GM19043 (cell line): Measurements from ENCODE around the gene CACNA1B.
"Not testable (repeated sequence)": the region's sequence is repeated elsewhere in the genome, so short reads cannot be mapped to it uniquely, and the experiment has no call there.

Experiments
- ATAC-seq: cut with Tn5 transposase; IDR thresholded peaks from one replicate; pipeline ENCODE4 v1.9.1; 2021; ENCODE audit warnings: low read depth; ENCODE audit not compliant: unreplicated experiment

The CACNA1B gene

GRCh38 chr9:138105561-138106505 lies 228.3 kb downstream of the CACNA1B start:
- ATAC-seq: no peak

- not testable (repeated sequence) for ATAC-seq
Observed at GRCh38 chr9:138107039-138107438, 229.5 kb downstream of the CACNA1B start.

DNA sequence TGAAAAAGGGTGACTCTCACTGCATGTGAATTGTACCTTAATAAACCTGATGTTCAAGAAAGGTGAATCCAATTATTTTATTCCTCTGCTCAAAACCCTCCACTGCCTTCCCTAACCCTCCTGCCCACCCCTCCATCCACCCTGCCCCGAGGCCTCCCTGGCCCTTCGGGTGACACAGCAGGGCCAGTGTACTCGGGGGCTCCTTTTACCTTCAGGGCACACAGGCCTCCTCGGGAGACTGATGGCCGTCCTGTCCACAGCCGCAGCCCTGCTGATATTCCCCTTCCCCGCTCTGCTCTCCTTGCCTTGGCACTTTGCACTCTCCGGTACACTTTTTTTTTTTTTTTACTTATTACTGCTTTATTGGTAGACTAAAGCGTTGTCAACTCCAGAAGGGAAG lies 234.0 kb downstream of the CACNA1B start:
- ATAC-seq: no peak

- ATAC-seq: no peak
Observed at GRCh38 chr9:138112090-138112748, 234.6 kb downstream of the CACNA1B start.

DNA sequence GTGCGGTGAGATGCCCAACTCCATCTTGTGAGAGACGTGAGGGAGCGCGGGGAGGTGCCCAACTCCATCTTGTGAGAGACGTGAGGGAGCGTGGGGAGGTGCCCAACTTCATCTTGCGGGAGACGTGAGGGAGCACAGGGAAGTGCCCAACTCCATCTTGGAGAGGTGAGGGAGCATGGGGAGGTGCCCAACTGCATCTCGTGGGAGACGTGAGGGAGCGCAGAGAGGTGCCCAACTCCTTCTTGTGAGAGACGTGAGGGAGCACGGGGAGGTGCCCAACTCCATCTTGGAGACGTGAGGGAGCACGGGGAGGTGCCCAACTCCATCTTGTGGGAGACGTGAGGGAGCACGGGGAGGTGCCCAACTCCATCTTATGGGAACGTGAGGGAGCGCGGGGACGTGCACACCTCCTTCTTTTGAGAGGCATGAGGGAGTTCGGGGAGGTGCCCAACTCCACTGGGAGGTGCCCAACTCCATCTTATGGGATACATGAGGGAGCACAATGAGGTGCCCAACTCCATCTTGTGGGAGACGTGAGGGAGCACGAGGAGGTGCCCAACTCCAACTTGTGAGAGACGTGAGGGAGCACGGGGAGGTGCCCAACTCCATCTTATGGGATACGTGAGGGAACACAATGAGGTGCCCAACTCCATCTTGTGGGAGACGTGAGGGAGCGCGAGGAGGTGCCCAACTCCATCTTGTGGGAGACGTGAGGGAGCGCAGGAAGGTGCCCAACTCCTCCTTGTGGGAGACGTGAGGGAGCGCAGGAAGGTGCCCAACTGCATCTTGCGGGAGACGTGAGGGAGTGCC lies 235.4 kb downstream of the CACNA1B start:
- no peak for ATAC-seq

GRCh38 chr9:138113701-138114325 lies 236.2 kb downstream of the CACNA1B start:
- not testable (repeated sequence) for ATAC-seq

DNA sequence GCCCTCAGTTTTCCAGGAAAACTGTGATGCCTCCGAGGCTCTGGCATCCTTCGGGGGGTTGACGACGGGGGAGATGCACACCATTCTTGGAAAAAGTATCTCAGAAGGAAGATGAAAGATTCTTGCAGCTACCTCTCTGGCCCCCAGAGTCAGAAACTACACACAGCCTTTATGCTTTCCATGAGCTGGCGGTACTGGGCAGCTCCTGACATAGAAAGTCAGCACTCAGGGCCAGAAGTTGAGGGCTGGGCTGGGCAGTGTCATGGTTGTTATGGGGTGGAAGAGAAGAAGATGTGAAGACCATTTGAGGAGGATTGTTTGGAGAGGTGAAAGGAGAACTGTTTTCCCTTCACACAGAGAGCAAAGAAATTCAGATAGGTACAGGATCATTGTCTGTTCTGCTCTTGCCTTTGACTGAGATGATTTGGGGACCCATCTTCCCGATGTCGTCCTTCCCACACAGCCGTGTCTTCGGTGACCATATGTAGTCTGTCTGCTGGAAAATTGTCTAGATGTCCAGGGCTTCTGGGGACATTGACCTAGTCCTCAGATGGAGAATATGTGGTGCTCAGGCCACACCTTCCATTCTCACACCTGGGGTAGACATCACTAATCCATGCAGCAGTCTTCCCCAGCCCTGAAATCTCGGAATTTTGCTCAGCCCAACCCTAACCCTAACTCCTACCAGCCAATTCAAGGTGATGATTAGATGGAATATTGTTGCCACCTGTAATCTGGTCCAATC lies 237.1 kb downstream of the CACNA1B start:
- no peak for ATAC-seq

GRCh38 chr9:138115506-138115905 lies 237.9 kb downstream of the CACNA1B start:
- no peak for ATAC-seq

GRCh38 chr9:138116521-138116920 lies 238.9 kb downstream of the CACNA1B start:
- no peak for ATAC-seq

DNA sequence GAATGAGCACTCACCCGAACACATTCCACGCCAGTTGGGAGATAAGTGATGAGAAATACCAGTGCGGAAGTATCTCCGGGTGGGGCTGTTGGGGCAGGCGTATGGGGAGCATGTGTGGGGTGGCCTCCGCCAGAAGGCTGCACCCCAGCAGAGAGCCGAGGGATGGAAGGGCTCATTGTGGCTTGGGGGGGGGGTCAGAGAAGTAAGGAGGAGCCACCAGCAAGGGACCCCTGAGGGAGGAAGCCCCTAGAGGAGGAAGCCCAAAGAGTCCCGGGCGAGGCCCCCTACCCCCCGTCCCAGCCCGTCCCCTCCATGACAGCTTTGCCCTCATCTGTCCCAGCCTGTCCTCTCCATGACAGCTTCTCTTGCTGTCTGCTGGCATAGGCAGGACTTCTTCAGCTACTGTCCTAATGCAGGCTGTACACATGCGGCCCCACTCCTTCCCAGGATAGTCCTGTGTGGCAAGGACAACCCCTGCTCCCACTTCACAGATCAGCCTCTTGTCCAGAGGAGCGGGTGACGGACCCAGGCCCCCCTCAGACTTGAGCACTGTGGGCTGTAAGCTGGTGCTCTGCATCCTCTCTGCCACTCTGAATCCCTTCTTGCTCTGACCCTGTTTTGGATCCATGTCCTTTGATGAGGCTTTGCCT lies 239.6 kb downstream of the CACNA1B start:
- ATAC-seq: no peak

GRCh38 chr9:138117836-138118235 lies 240.3 kb downstream of the CACNA1B start:
- ATAC-seq: no peak

- ATAC-seq: no peak
Observed at GRCh38 chr9:138118601-138119071, 241.1 kb downstream of the CACNA1B start.

DNA sequence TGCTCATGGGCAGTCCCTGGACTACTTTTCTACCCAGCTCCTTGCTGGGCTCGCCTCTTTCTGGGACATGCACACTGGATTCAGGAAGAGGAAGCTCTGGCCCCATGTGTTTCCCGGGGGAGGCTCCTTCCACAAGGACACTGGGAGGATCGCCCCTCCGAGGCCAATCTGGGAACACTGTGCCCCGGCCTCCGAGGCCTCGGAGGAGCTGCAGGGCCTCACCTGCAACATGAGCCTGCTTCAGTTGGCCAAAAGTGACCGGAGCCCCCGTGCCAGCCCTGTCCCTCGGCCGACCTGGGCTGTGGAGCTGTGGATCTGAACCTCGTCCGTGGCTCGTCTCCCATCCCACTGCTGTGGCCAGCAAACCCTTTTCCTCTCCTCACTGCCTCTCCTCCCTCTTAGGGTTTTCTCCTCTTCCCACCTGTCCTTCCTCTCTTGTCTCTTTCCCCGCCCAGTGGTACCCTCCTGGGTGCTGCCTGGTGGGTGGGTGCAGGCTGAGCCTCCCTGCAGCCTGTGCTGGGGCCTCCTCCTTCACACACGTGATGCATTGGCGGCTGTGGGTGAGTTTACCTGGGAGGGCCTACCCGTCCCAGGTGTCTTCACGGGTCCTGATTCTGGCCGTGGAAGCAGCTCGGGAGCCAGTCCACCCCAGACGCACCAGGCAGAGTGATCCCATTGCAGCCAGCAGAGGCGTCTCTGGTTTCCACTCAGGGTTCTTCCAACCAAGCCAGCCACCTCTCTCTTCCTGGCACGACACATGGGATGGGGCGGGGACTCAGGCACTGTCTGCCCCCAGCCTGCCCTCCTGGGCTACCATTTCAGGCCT lies 241.8 kb downstream of the CACNA1B start:
- ATAC-seq: no peak

DNA sequence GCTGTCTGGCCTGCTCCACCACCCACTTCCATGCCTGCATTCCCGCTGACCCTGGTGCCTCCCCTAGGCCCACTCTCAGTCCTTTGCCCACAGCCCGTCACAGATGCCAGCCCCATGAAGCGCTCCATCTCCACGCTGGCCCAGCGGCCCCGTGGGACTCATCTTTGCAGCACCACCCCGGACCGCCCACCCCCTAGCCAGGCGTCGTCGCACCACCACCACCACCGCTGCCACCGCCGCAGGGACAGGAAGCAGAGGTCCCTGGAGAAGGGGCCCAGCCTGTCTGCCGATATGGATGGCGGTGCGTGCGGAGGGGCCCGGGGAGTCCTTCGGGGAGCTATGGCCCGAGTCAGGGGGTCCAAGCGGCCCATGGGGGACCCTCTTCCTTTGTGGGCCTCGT lies 242.5 kb downstream of the CACNA1B start:
- no peak for ATAC-seq

DNA sequence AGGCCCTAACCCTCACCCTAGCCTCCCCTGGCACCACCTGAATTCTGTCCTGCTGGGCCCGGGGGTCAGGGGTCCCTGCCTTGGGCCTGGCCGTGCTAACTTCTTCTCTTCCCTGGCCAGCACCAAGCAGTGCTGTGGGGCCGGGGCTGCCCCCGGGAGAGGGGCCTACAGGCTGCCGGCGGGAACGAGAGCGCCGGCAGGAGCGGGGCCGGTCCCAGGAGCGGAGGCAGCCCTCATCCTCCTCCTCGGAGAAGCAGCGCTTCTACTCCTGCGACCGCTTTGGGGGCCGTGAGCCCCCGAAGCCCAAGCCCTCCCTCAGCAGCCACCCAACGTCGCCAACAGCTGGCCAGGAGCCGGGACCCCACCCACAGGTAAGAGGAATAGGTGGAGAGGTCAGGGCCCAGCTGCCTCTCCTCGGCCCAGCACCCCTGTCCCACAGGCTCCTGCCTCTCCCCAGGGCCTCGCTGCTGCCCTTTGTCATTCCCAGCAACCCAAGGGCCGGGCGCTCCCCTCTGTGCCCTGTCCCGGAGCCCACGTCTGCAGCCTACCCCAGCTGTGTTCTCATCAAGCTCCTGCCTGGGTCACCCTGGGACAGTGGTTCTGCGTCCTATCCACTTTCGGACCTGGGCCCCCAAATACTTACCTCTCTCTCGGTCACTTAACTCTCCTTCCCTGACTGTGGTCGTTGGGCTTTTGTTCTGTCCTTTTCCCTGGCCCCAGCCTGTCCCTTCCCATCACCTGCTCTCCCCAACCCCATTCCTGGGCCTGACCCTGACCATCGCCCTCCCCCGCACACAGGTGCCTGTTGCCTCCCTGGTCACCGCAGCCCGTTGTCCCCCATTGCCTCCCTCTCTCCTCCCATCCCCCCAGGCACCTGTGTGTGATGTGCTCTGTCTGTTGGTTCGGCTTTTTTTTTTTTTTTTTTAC lies 243.2 kb downstream of the CACNA1B start:
- ATAC-seq: no peak

DNA sequence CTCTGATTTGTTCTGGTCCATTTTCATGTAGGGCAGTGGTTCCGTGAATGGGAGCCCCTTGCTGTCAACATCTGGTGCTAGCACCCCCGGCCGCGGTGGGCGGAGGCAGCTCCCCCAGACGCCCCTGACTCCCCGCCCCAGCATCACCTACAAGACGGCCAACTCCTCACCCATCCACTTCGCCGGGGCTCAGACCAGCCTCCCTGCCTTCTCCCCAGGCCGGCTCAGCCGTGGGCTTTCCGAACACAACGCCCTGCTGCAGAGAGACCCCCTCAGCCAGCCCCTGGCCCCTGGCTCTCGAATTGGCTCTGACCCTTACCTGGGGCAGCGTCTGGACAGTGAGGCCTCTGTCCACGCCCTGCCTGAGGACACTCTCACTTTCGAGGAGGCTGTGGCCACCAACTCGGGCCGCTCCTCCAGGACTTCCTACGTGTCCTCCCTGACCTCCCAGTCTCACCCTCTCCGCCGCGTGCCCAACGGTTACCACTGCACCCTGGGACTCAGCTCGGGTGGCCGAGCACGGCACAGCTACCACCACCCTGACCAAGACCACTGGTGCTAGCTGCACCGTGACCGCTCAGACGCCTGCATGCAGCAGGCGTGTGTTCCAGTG lies 244.0 kb downstream of the CACNA1B start:
- ATAC-seq: no peak

- no peak for ATAC-seq
Observed at GRCh38 chr9:138122201-138122600, 244.6 kb downstream of the CACNA1B start.
